22Rv1 (cell line): ENCODE results near the gene FAM222A.

Experiments
- CTCF ChIP-seq: fragments of 450-650 bp; IDR thresholded peaks from 2 replicates; pipeline ENCODE4 v1.5.1; 2017; ENCODE audit warnings: mild to moderate bottlenecking
- ZFX ChIP-seq: fragments of 450-650 bp; IDR thresholded peaks from 2 replicates; pipeline ENCODE4 v1.6.1; 2017; ENCODE audit warnings: antibody characterized with exemption, borderline replicate concordance

- TF ChIP-seq CTCF = no peak
- TF ChIP-seq ZFX = no peak
These were observed 46.7 kb downstream of the FAM222A start for GRCh38 chr12:109760031-109760929.
